HL-60 (cell line): ENCODE results near the gene WDHD1.
"Not testable (repeated sequence)": the region's sequence is repeated elsewhere in the genome, so short reads cannot be mapped to it uniquely, and the experiment has no call there.

Experiments
- TF ChIP-seq, protein P1 (sequence below): IDR thresholded peaks from one replicate; pipeline ENCODE4 v1.5.1; 2011; ENCODE audit warnings: low read length, control low read depth, inconsistent platforms; ENCODE audit not compliant: insufficient read depth
- TF ChIP-seq, protein P2 (sequence below): IDR thresholded peaks from 2 replicates; pipeline ENCODE4 v1.6.1; 2012; ENCODE audit warnings: low read depth; ENCODE audit not compliant: insufficient replicate concordance

DNA sequence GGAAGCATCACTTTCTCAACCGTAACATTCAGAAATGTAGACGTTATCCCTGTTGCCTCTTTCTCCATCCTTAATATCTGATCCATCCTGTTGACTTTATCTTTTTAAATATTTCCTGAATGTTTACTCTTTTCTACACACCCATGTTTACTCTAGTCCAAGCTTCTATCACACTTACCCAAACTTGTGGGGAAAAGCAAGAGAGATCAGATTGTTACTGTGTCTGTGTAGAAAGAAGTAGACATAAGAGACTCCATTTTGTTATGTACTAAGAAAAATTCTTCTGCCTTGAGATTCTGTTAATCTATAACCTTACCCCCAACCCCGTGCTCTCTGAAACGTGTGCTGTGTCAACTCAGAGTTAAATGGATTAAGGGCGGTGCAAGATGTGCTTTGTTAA lies 2.5 kb downstream of the WDHD1 start:
- TF ChIP-seq, protein P1, sequence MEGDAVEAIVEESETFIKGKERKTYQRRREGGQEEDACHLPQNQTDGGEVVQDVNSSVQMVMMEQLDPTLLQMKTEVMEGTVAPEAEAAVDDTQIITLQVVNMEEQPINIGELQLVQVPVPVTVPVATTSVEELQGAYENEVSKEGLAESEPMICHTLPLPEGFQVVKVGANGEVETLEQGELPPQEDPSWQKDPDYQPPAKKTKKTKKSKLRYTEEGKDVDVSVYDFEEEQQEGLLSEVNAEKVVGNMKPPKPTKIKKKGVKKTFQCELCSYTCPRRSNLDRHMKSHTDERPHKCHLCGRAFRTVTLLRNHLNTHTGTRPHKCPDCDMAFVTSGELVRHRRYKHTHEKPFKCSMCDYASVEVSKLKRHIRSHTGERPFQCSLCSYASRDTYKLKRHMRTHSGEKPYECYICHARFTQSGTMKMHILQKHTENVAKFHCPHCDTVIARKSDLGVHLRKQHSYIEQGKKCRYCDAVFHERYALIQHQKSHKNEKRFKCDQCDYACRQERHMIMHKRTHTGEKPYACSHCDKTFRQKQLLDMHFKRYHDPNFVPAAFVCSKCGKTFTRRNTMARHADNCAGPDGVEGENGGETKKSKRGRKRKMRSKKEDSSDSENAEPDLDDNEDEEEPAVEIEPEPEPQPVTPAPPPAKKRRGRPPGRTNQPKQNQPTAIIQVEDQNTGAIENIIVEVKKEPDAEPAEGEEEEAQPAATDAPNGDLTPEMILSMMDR: not testable (repeated sequence)
- TF ChIP-seq, protein P2, sequence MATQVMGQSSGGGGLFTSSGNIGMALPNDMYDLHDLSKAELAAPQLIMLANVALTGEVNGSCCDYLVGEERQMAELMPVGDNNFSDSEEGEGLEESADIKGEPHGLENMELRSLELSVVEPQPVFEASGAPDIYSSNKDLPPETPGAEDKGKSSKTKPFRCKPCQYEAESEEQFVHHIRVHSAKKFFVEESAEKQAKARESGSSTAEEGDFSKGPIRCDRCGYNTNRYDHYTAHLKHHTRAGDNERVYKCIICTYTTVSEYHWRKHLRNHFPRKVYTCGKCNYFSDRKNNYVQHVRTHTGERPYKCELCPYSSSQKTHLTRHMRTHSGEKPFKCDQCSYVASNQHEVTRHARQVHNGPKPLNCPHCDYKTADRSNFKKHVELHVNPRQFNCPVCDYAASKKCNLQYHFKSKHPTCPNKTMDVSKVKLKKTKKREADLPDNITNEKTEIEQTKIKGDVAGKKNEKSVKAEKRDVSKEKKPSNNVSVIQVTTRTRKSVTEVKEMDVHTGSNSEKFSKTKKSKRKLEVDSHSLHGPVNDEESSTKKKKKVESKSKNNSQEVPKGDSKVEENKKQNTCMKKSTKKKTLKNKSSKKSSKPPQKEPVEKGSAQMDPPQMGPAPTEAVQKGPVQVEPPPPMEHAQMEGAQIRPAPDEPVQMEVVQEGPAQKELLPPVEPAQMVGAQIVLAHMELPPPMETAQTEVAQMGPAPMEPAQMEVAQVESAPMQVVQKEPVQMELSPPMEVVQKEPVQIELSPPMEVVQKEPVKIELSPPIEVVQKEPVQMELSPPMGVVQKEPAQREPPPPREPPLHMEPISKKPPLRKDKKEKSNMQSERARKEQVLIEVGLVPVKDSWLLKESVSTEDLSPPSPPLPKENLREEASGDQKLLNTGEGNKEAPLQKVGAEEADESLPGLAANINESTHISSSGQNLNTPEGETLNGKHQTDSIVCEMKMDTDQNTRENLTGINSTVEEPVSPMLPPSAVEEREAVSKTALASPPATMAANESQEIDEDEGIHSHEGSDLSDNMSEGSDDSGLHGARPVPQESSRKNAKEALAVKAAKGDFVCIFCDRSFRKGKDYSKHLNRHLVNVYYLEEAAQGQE: not testable (repeated sequence)
